NCI-H2196 treated with DMSO at 0.1 percent for 48 hours (cell line): ENCODE results near the gene ZNF385B.
"Not testable (repeated sequence)": the region's sequence is repeated elsewhere in the genome, so short reads cannot be mapped to it uniquely, and the experiment has no call there.

Experiments
- DNase-seq: peaks from one replicate; lab custom pipeline; 2025; ENCODE audit not compliant: unreplicated experiment; lab: John Stamatoyannopoulos, UW

Gene ZNF385B

GRCh38 chr2:179524809-179525339 is 336.5 kb downstream of the ZNF385B start:
- DNase-seq = no peak

GRCh38 chr2:179521944-179522343 is 339.5 kb downstream of the ZNF385B start:
- DNase-seq = no peak

GRCh38 chr2:179518830-179519229 is 342.6 kb downstream of the ZNF385B start:
- no peak for DNase-seq

- DNase-seq = no peak
Observed at GRCh38 chr2:179513181-179513580, 348.2 kb downstream of the ZNF385B start.

GRCh38 chr2:179512281-179513035 is 349.0 kb downstream of the ZNF385B start:
- DNase-seq = no peak

GRCh38 chr2:179511105-179511789 is 350.2 kb downstream of the ZNF385B start:
- no peak for DNase-seq

GRCh38 chr2:179495315-179495714 is 366.1 kb downstream of the ZNF385B start:
- DNase-seq = no peak

GRCh38 chr2:179488563-179488962 is 372.8 kb downstream of the ZNF385B start:
- DNase-seq = no peak

GRCh38 chr2:179487010-179487731 is 374.2 kb downstream of the ZNF385B start:
- DNase-seq = peak; percentile 29

- no peak for DNase-seq
Observed at GRCh38 chr2:179483131-179483530, 378.3 kb downstream of the ZNF385B start.

- DNase-seq = no peak
Observed at GRCh38 chr2:179479947-179480346, 381.5 kb downstream of the ZNF385B start.

- no peak for DNase-seq
Observed at GRCh38 chr2:179478771-179479170, 382.6 kb downstream of the ZNF385B start.

- DNase-seq = no peak
Observed at GRCh38 chr2:179470992-179471391, 390.4 kb downstream of the ZNF385B start.

- no peak for DNase-seq
Observed at GRCh38 chr2:179470089-179470488, 391.3 kb downstream of the ZNF385B start.

GRCh38 chr2:179467960-179468359 is 393.5 kb downstream of the ZNF385B start:
- DNase-seq = no peak

GRCh38 chr2:179467111-179467510 is 394.3 kb downstream of the ZNF385B start:
- no peak for DNase-seq

- DNase-seq = no peak
Observed at GRCh38 chr2:179461420-179461819, 400.0 kb downstream of the ZNF385B start.

GRCh38 chr2:179460181-179460929 is 401.1 kb downstream of the ZNF385B start:
- no peak for DNase-seq

GRCh38 chr2:179458113-179458512 is 403.3 kb downstream of the ZNF385B start:
- not testable (repeated sequence) for DNase-seq

GRCh38 chr2:179455824-179456223 is 405.6 kb downstream of the ZNF385B start:
- DNase-seq = no peak

- DNase-seq = no peak
Observed at GRCh38 chr2:179455172-179455524, 406.3 kb downstream of the ZNF385B start.
